SK-N-SH treated with all-trans-retinoic acid at 6 μM for 48 hours (cell line): Measurements from ENCODE around the gene CHST14.
A peak's percentile ranks its signal among the peaks of the same experiment; 100 is the strongest.

Experiments
- ATAC-seq: fragments of 200-7000 bp; cut with Tn5 transposase; 3 replicates; pipeline ENCODE4 v1.9.1; 2020; ENCODE audit warnings: mild to moderate bottlenecking, moderate library complexity
- CREB5 ChIP-seq: fragments of 250-450 bp; sonication (Bioruptor Pico); IDR thresholded peaks from 2 replicates; pipeline ENCODE4 v1.5.1; 2020; ENCODE audit warnings: low read depth, mild to moderate bottlenecking, moderate library complexity
- CSDC2 ChIP-seq: fragments of 250-450 bp; sonication (Bioruptor Pico); IDR thresholded peaks from 2 replicates; pipeline ENCODE4 v1.5.0; 2020; ENCODE audit warnings: mild to moderate bottlenecking, moderate library complexity
- CSRNP3 ChIP-seq: fragments of 250-450 bp; sonication (Bioruptor Pico); IDR thresholded peaks from 2 replicates; pipeline ENCODE4 v1.5.1; 2021; ENCODE audit warnings: mild to moderate bottlenecking, moderate library complexity
- ESRRG ChIP-seq: fragments of 250-450 bp; sonication (Bioruptor Pico); IDR thresholded peaks from 2 replicates; pipeline ENCODE4 v1.6.1; 2021; ENCODE audit warnings: mild to moderate bottlenecking
- GLIS3 ChIP-seq: fragments of 250-450 bp; sonication (Bioruptor Pico); IDR thresholded peaks from 2 replicates; pipeline ENCODE4 v1.5.0; 2020; ENCODE audit warnings: mild to moderate bottlenecking, moderate library complexity
- ISL1 ChIP-seq: fragments of 250-450 bp; sonication (Bioruptor Pico); IDR thresholded peaks from 2 replicates; pipeline ENCODE4 v2.1.2; 2022; ENCODE audit warnings: mild to moderate bottlenecking, moderate library complexity
- OSR1 ChIP-seq: fragments of 250-450 bp; sonication (Bioruptor Pico); IDR thresholded peaks from 2 replicates; pipeline ENCODE4 v1.8.0; 2022; ENCODE audit warnings: moderate library complexity, mild to moderate bottlenecking, inconsistent platforms
- PATZ1 ChIP-seq: fragments of 250-450 bp; sonication (Bioruptor Pico); IDR thresholded peaks from 2 replicates; pipeline ENCODE4 v1.8.0; 2020; ENCODE audit warnings: mild to moderate bottlenecking, moderate library complexity, borderline replicate concordance
- PPARA ChIP-seq: fragments of 250-450 bp; sonication (Bioruptor Pico); IDR thresholded peaks from 2 replicates; pipeline ENCODE4 v1.5.0; 2020; ENCODE audit warnings: mild to moderate bottlenecking, borderline replicate concordance
- RARB ChIP-seq: fragments of 250-450 bp; sonication (Bioruptor Pico); IDR thresholded peaks from 2 replicates; pipeline ENCODE4 v1.8.0; 2021; ENCODE audit warnings: mild to moderate bottlenecking, moderate library complexity
- SNAI2 ChIP-seq: fragments of 250-450 bp; sonication (Bioruptor Pico); IDR thresholded peaks from 2 replicates; pipeline ENCODE4 v1.5.0; 2020; ENCODE audit warnings: mild to moderate bottlenecking, moderate library complexity
- TCF4 ChIP-seq: fragments of 250-450 bp; sonication (Bioruptor Pico); IDR thresholded peaks from 2 replicates; pipeline ENCODE4 v1.8.0; 2021; ENCODE audit warnings: mild to moderate bottlenecking, moderate library complexity, borderline replicate concordance
- TOX ChIP-seq: fragments of 250-450 bp; sonication (Bioruptor Pico); IDR thresholded peaks from 2 replicates; pipeline ENCODE4 v1.8.0; 2021; ENCODE audit warnings: mild to moderate bottlenecking, moderate library complexity, borderline replicate concordance
- TSHZ2 ChIP-seq: fragments of 250-450 bp; sonication (Bioruptor Pico); IDR thresholded peaks from 2 replicates; pipeline ENCODE4 v1.5.0; 2020; ENCODE audit warnings: mild to moderate bottlenecking, moderate library complexity
- ZC3H10 ChIP-seq: fragments of 250-450 bp; sonication (Bioruptor Pico); IDR thresholded peaks from 2 replicates; pipeline ENCODE4 v1.5.1; 2021; ENCODE audit warnings: mild to moderate bottlenecking, moderate library complexity
- ZFP30 ChIP-seq: fragments of 450-650 bp; formaldehyde crosslinking; IDR thresholded peaks from 2 replicates; pipeline ENCODE4 v1.5.0; 2022; ENCODE audit warnings: mild to moderate bottlenecking, moderate library complexity
- ZNF565 ChIP-seq: fragments of 450-650 bp; formaldehyde crosslinking; conservative IDR thresholded peaks from 2 replicates; pipeline ENCODE4 v1.5.0; 2020; ENCODE audit warnings: low read depth, mild to moderate bottlenecking, moderate library complexity
- ZNF70 ChIP-seq: fragments of 450-650 bp; formaldehyde crosslinking; IDR thresholded peaks from 2 replicates; pipeline ENCODE4 v1.5.0; 2020; ENCODE audit warnings: mild to moderate bottlenecking, moderate library complexity
- ZNF8 ChIP-seq: fragments of 450-650 bp; formaldehyde crosslinking; IDR thresholded peaks from 2 replicates; pipeline ENCODE4 v1.5.0; 2020; ENCODE audit warnings: mild to moderate bottlenecking, moderate library complexity
- TF ChIP-seq, protein P1 (sequence below): fragments of 250-450 bp; sonication (Bioruptor Pico); IDR thresholded peaks from 2 replicates; pipeline ENCODE4 v1.8.0; 2021; ENCODE audit warnings: low read depth, mild to moderate bottlenecking, moderate library complexity, borderline replicate concordance

CHST14 gene

GRCh38 chr15:40452296-40453090, 18.3 kb upstream of the CHST14 start:
- ATAC-seq = no peak

DNA sequence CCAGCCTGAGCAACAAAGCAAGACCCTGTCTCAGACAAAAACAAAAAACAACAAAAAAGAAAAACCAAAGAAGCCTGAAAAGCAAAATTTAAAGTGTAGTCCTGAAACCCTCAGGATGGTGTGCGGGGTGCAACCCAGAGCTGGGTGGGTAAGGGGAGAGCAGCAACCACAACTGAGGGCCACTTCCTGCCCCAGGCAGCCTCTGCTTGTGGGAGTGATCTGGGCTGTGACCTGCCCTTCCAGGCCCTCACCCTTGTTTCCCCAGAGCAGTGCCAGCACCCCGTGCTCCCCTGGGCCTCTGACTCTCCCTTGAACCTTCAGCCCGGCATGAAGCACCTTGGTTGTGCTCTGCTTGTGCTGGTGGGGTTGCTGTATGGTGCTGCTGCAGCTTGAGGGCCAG, 16.8 kb upstream of the CHST14 start:
- peak; percentile 10; the same call in 2 of the 3 replicates for ATAC-seq

More at GRCh38 chr15:40452296-40453090, 18.3 kb upstream of the CHST14 start:
- TF ChIP-seq ZNF70 (CRISPR knock-in tag) = no peak
- TF ChIP-seq ISL1 (CRISPR knock-in tag) = no peak
- no peak for TF ChIP-seq ZC3H10 (CRISPR knock-in tag)
- TF ChIP-seq RARB = no peak
- no peak for TF ChIP-seq CSDC2 (CRISPR knock-in tag)
- no peak for TF ChIP-seq CREB5 (CRISPR knock-in tag)
- TF ChIP-seq TSHZ2 (CRISPR knock-in tag) = no peak
- TF ChIP-seq, all 23 proteins: peak for 0

GRCh38 chr15:40454904-40455391, 15.8 kb upstream of the CHST14 start:
- TF ChIP-seq ZNF8 (CRISPR knock-in tag) (no peak), PPARA (CRISPR knock-in tag) (no peak), OSR1 (no peak), GLIS3 (CRISPR knock-in tag) (no peak), ZNF565 (CRISPR knock-in tag) (no peak), CSDC2 (CRISPR knock-in tag) (no peak), TOX (CRISPR knock-in tag) (no peak)
- ATAC-seq = peak; percentile 61

GRCh38 chr15:40456299-40456712, 14.5 kb upstream of the CHST14 start:
- TF ChIP-seq ZC3H10 (CRISPR knock-in tag) (no peak), ZNF70 (CRISPR knock-in tag) (no peak), CSRNP3 (CRISPR knock-in tag) (no peak), ISL1 (CRISPR knock-in tag) (no peak), TOX (CRISPR knock-in tag) (no peak), CREB5 (CRISPR knock-in tag) (no peak), TSHZ2 (CRISPR knock-in tag) (no peak), TCF4 (no peak), ZFP30 (CRISPR knock-in tag) (no peak), ESRRG (no peak), ZNF8 (CRISPR knock-in tag) (no peak), CSDC2 (CRISPR knock-in tag) (no peak), GLIS3 (CRISPR knock-in tag) (no peak), PPARA (CRISPR knock-in tag) (no peak), PATZ1 (CRISPR knock-in tag) (no peak), OSR1 (no peak), SNAI2 (CRISPR knock-in tag) (no peak)
- TF ChIP-seq, protein P1, sequence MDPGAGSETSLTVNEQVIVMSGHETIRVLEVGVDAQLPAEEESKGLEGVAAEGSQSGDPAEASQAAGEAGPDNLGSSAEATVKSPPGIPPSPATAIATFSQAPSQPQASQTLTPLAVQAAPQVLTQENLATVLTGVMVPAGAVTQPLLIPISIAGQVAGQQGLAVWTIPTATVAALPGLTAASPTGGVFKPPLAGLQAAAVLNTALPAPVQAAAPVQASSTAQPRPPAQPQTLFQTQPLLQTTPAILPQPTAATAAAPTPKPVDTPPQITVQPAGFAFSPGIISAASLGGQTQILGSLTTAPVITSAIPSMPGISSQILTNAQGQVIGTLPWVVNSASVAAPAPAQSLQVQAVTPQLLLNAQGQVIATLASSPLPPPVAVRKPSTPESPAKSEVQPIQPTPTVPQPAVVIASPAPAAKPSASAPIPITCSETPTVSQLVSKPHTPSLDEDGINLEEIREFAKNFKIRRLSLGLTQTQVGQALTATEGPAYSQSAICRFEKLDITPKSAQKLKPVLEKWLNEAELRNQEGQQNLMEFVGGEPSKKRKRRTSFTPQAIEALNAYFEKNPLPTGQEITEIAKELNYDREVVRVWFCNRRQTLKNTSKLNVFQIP (CRISPR knock-in tag) = no peak
- TF ChIP-seq, all 23 proteins: peak for 0
- ATAC-seq = no peak
